ENCODE measurements around the gene ALLC. TPM values are rescaled to one million over a fixed set of nuclear protein-coding genes. Genes with fewer than 3 reads are reported as not detected.

The ALLC gene
- total RNA-seq, 1 experiment from 2014 or later: not detected

DNA sequence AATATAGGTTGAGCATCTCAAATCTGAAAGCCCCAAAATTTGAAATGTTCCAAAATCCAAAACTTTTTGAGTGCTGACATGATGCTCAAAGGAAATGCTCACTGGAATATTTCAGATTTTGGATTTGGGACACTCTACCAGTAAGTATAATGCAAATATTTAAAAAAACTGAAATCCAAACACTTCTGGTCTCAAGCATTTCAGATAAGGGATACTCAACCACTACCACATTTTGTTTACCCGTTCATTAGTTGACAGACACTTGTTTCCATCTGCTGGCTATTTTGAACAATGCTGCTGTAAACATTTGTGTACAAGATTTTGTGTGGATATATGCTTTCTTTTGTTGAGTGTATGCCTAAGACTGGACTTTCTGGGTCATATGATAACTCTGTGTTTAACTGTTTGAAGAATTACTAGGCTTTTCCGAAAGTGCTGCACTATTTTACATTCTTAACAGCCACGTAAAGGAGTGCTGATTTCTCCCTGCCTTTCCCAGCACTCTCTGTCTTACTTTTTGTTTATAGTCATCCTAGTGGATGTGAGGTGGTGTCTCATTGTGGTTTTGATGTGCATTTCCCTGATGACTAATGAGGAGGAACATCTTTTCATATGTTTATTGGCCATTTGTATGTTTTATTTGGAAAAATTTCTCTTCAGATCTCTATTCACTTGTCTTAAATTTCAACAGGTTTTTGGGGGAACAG lies 25.9 kb downstream of the ALLC start:
- Histone ChIP-seq H3K4me1 (ENCODE audit: insufficient read depth, low read length) (no peaks in the 10 kb centered on the region), H3K79me2 (ENCODE audit: low read length) (no peaks in the 10 kb centered on the region), H3F3A (ENCODE audit: low read length, unreplicated experiment) (no peaks in the 10 kb centered on the region), H3K27me3 (ENCODE audit: low read length) (peaks cover 27% of the 10 kb centered on the region), H2AFZ (ENCODE audit: low read length) (no peak overlapping the region), H4K20me1 (ENCODE audit: low read length) (no peaks in the 10 kb centered on the region), H3K9me2 (replicated peaks; ENCODE audit: low read length) (no peaks in the 10 kb centered on the region), H3K4me2 (ENCODE audit: low read length) (no peak overlapping the region), H3K36me3 (ENCODE audit: low read depth, low read length) (no peaks in the 10 kb centered on the region), H3K27ac (ENCODE audit: low read length) (no peak overlapping the region), H3K9me3 (ENCODE audit: low read length) (no peaks in the 10 kb centered on the region), H3K9ac (ENCODE audit: low read length) (no peak overlapping the region), H3K4me3 (ENCODE audit: low read length) (no peak overlapping the region)
- intact Hi-C loops (cut with micrococcal nuclease): no loop called here
- POLR2A ChIA-PET (ENCODE audit: unreplicated experiment): no interaction called here
- BruUV-seq (replicated peaks): no TSS peak
- ATAC-seq (peak; percentile 69), DNase-seq (peak; percentile 39)
- TF ChIP-seq CTCF (conservative IDR thresholded peaks at IDR 0.05; ENCODE audit: low read depth, low read length) (no peak), EZH2phosphoT487 (IDR thresholded peaks at IDR 0.05; ENCODE audit: borderline replicate concordance, low read length) (no peak), EZH2 (IDR thresholded peaks at IDR 0.05; ENCODE audit: low read length, unreplicated experiment) (no peak)
- CTCF ChIA-PET: no interaction called here

GRCh38 chr2:3689998-3690748 lies 32.2 kb downstream of the ALLC start:
- intact Hi-C loops (cut with micrococcal nuclease): no loop called here
- Histone ChIP-seq H4K20me1 (ENCODE audit: low read length) (no peaks in the 10 kb centered on the region), H3K27ac (ENCODE audit: low read length) (no peak overlapping the region), H3K9me3 (ENCODE audit: low read length) (no peaks in the 10 kb centered on the region), H3K4me2 (ENCODE audit: low read length) (no peak overlapping the region), H3K79me2 (ENCODE audit: low read length) (no peaks in the 10 kb centered on the region), H3F3A (ENCODE audit: low read length, unreplicated experiment) (no peaks in the 10 kb centered on the region), H3K36me3 (ENCODE audit: low read depth, low read length) (no peaks in the 10 kb centered on the region), H3K9ac (ENCODE audit: low read length) (no peak overlapping the region), H2AFZ (ENCODE audit: low read length) (no peak overlapping the region), H3K9me2 (replicated peaks; ENCODE audit: low read length) (no peaks in the 10 kb centered on the region), H3K27me3 (ENCODE audit: low read length) (peaks cover 22% of the 10 kb centered on the region), H3K4me1 (ENCODE audit: insufficient read depth, low read length) (no peaks in the 10 kb centered on the region), H3K4me3 (ENCODE audit: low read length) (no peak overlapping the region)
- ChIA-PET POLR2A (ENCODE audit: unreplicated experiment) (no interaction called here), CTCF (no interaction called here)
- BruUV-seq (replicated peaks): no TSS peak
- ATAC-seq: no peak
- peak; percentile 7 for DNase-seq
- no peak for TF ChIP-seq EZH2 (IDR thresholded peaks at IDR 0.05; ENCODE audit: low read length, unreplicated experiment)
- TF ChIP-seq CTCF (conservative IDR thresholded peaks at IDR 0.05; ENCODE audit: low read depth, low read length): no peak
- no peak for TF ChIP-seq EZH2phosphoT487 (IDR thresholded peaks at IDR 0.05; ENCODE audit: borderline replicate concordance, low read length)

DNA sequence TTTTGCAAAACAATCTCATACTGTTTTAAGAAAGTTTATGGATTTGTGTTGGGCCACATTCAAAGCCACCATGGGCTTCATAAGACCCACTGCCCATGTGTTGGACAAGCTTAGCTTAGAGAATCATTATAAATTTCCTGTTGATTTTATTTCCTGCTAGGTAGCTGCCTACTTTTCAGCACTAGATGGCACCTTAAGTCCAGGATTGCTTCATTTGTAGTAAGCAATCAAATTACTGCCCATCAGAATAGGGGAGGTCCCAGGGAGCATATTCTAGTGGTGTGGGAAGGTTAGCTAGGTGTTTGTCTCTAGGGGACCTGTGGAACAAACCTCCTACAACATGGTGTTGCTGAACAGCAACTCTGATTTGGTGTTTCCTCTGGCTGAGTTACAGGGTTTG lies 34.4 kb downstream of the ALLC start:
- peaks cover 42% of the 10 kb centered on the region for H3K27me3 ChIP-seq (ENCODE audit: low read length)
- intact Hi-C loops (cut with micrococcal nuclease): loop anchor here (1.0 kb wide), 1 partner anchor 36 kb away; no protein-coding TSS in a partner anchor
- CTCF ChIA-PET: interaction anchor here (0.6 to 1.4 kb wide), 3 partner anchors 36 to 927 kb away, joined by 3 to 12 read pairs (median 5); no protein-coding TSS in a partner anchor

More for the DNA sequence above, 34.4 kb downstream of the ALLC start:
- Histone ChIP-seq H3K4me2 (ENCODE audit: low read length) (no peak overlapping the region), H4K20me1 (ENCODE audit: low read length) (no peaks in the 10 kb centered on the region), H3K9me3 (ENCODE audit: low read length) (no peaks in the 10 kb centered on the region), H3K79me2 (ENCODE audit: low read length) (no peaks in the 10 kb centered on the region), H3K4me3 (ENCODE audit: low read length) (no peak overlapping the region), H3K27ac (ENCODE audit: low read length) (no peak overlapping the region), H3K9ac (ENCODE audit: low read length) (no peak overlapping the region), H3F3A (ENCODE audit: low read length, unreplicated experiment) (no peaks in the 10 kb centered on the region), H2AFZ (ENCODE audit: low read length) (no peak overlapping the region), H3K4me1 (ENCODE audit: insufficient read depth, low read length) (no peaks in the 10 kb centered on the region), H3K9me2 (replicated peaks; ENCODE audit: low read length) (no peaks in the 10 kb centered on the region), H3K36me3 (ENCODE audit: low read depth, low read length) (no peaks in the 10 kb centered on the region)
- TF ChIP-seq CTCF (conservative IDR thresholded peaks at IDR 0.05; ENCODE audit: low read depth, low read length): peak; percentile 75
- TF ChIP-seq EZH2 (IDR thresholded peaks at IDR 0.05; ENCODE audit: low read length, unreplicated experiment): no peak
- no peak for TF ChIP-seq EZH2phosphoT487 (IDR thresholded peaks at IDR 0.05; ENCODE audit: borderline replicate concordance, low read length)
- DNase-seq: peak; percentile 51
- BruUV-seq (replicated peaks): no TSS peak
- peak; percentile 71 for ATAC-seq
- POLR2A ChIA-PET (ENCODE audit: unreplicated experiment): no interaction called here

Measured in PC-3 (cell line).